OCI-LY7 (cell line): ENCODE data around the gene BOD1L1. TPM values are rescaled to one million over a fixed set of nuclear protein-coding genes. Genes with fewer than 3 reads are reported as not detected.

Source experiments
- BruUV-seq: library from RNA; stranded (reverse); fragments of 400-500 nt; replicated peaks from 2 replicates; lab custom pipeline; 2021; lab: Mats Ljungman, UMichigan
- CTCF ChIA-PET: fragments of 300-600 bp; sonication (Branson Sonifier 250); formaldehyde crosslinking; loops from one replicate; lab custom pipeline; 2022; ENCODE audit warnings: antibody characterized with exemption; ENCODE audit not compliant: unreplicated experiment; lab: Charles Lee
- POLR2A ChIA-PET: fragments of 300-600 bp; sonication (Branson Sonifier 250); formaldehyde crosslinking; loops from one replicate; lab custom pipeline; 2022; ENCODE audit warnings: antibody characterized with exemption; lab: Charles Lee
- DNase-seq: peaks from one replicate; pipeline ENCODE4 v3.0.0-alpha.2; 2015; ENCODE audit warnings: low spot score
- H2AFZ ChIP-seq: fragments of 200-600 bp; sonication (generic), shearing (Covaris generic); 2 replicates; pipeline ENCODE4 v1.6.1; 2014; ENCODE audit warnings: mild to moderate bottlenecking, antibody characterized with exemption, low read length, moderate library complexity
- H3K27ac ChIP-seq: fragments of 200-600 bp; sonication (generic); 2 replicates; pipeline ENCODE4 v1.5.1; 2014; ENCODE audit warnings: mixed run types, low read depth, mild to moderate bottlenecking, moderate library complexity, low read length, inconsistent platforms; ENCODE audit not compliant: poor library complexity, severe bottlenecking
- H3K36me3 ChIP-seq: fragments of 200-600 bp; sonication (generic); 2 replicates; pipeline ENCODE4 v1.6.1; 2014; ENCODE audit warnings: mild to moderate bottlenecking, antibody characterized with exemption, low read length, moderate library complexity, mixed read lengths; ENCODE audit not compliant: insufficient read depth
- H3K4me1 ChIP-seq: fragments of 200-600 bp; sonication (generic); 2 replicates; pipeline ENCODE4 v1.5.1; 2014; ENCODE audit warnings: mild to moderate bottlenecking, low read length; ENCODE audit not compliant: insufficient read depth, poor library complexity, severe bottlenecking
- H3K4me2 ChIP-seq: fragments of 200-600 bp; sonication (generic); 2 replicates; pipeline ENCODE4 v1.6.1; 2014; ENCODE audit warnings: mild to moderate bottlenecking, low read length
- H3K4me3 ChIP-seq: fragments of 200-600 bp; sonication (generic); 2 replicates; pipeline ENCODE4 v1.5.1; 2014; ENCODE audit warnings: mild to moderate bottlenecking, low read depth, low read length; ENCODE audit not compliant: poor library complexity, severe bottlenecking
- H3K79me2 ChIP-seq: fragments of 200-600 bp; sonication (generic); 2 replicates; pipeline ENCODE4 v1.6.1; 2016; ENCODE audit warnings: low read depth, mild to moderate bottlenecking, low read length, moderate library complexity, mixed read lengths; ENCODE audit not compliant: insufficient read depth
- H3K9me2 ChIP-seq: fragments of 200-600 bp; sonication (generic); 2 replicates; pipeline ENCODE4 v1.6.1; 2016; ENCODE audit warnings: mild to moderate bottlenecking, low read length, mixed read lengths; ENCODE audit not compliant: insufficient read depth
- H3K9me3 ChIP-seq: fragments of 200-600 bp; sonication (generic); 2 replicates; pipeline ENCODE4 v1.6.1; 2014; ENCODE audit warnings: mild to moderate bottlenecking, mixed run types, low read length, mixed read lengths
- H4K20me1 ChIP-seq: fragments of 200-600 bp; sonication (generic); 2 replicates; pipeline ENCODE4 v1.6.1; 2014; ENCODE audit warnings: mild to moderate bottlenecking, antibody characterized with exemption, low read length, moderate library complexity, mixed read lengths; ENCODE audit not compliant: insufficient read depth
- CTCF ChIP-seq: fragments of 200-600 bp; sonication (generic); conservative IDR thresholded peaks from 2 replicates; pipeline ENCODE4 v1.5.1; 2014; ENCODE audit warnings: mild to moderate bottlenecking, antibody characterized with exemption, low read length, moderate library complexity, mixed read lengths
- EZH2phosphoT487 ChIP-seq: fragments of 200-600 bp; sonication (generic); IDR thresholded peaks from 2 replicates; pipeline ENCODE4 v1.6.1; 2018; ENCODE audit warnings: low read depth, borderline replicate concordance, mild to moderate bottlenecking, mixed run types, antibody characterized with exemption, low read length, moderate library complexity, mixed read lengths
- intact Hi-C: fragments of 100-400 bp; cut with micrococcal nuclease; formaldehyde crosslinking; loops from one replicate; pipeline ENCODE4 v1.10.0; 2022; ENCODE audit not compliant: unreplicated experiment
- microRNA-seq: library from miRNA; unstranded; fragments of <30 nt; microRNA quantifications from one replicate; pipeline ENCODE4 v1.2.0, GENCODE V29; 2022; ENCODE audit warnings: borderline replicate concordance
- small RNA-seq: library from RNA; depleted of rRNA; stranded (forward); fragments of <200 nt; gene quantifications from one replicate; pipeline ENCODE3, GENCODE V24; 2014
- total RNA-seq, 2 experiments: library from RNA; depleted of rRNA in 1 of 2; stranded (reverse); fragments of >200 nt in 1 of 2; shearing (Covaris generic) in 1 of 2; gene quantifications; 2 replicates each; pipeline ENCODE4 v1.2.3, GENCODE V29; 2014 to 2022

Gene BOD1L1
- total RNA-seq, 2 experiments from 2014 or later, result 24.0 to 49.6 TPM

- Histone ChIP-seq H3K36me3 (no peaks in the 10 kb centered on the region), H3K4me3 (no peak overlapping the region), H3K9me2 (no peaks in the 10 kb centered on the region), H3K79me2 (no peaks in the 10 kb centered on the region), H3K4me1 (no peaks in the 10 kb centered on the region), H3K9me3 (no peaks in the 10 kb centered on the region), H3K27ac (no peak overlapping the region), H4K20me1 (no peaks in the 10 kb centered on the region), H2AFZ (no peak overlapping the region), H3K4me2 (no peak overlapping the region)
- CTCF ChIA-PET, result no interaction called here
- POLR2A ChIA-PET, result no interaction called here
- BruUV-seq, result no TSS peak
- intact Hi-C loops, result no loop called here
- no peak for DNase-seq
- no peak for TF ChIP-seq CTCF
- TF ChIP-seq EZH2phosphoT487, result no peak
Measured at GRCh38 chr4:13522282-13523104, 105.0 kb downstream of the BOD1L1 start.

GRCh38 chr4:13521047-13521446 lies 106.5 kb downstream of the BOD1L1 start:
- ChIA-PET CTCF (no interaction called here), POLR2A (interaction anchor here (0.6 kb wide), 1 partner anchor 1853 kb away, joined by 3 read pairs; no protein-coding TSS in a partner anchor)
- Histone ChIP-seq H4K20me1 (no peaks in the 10 kb centered on the region), H3K4me2 (no peak overlapping the region), H3K27ac (no peak overlapping the region), H3K36me3 (no peaks in the 10 kb centered on the region), H3K4me1 (no peaks in the 10 kb centered on the region), H2AFZ (no peak overlapping the region), H3K9me2 (no peaks in the 10 kb centered on the region), H3K4me3 (no peak overlapping the region), H3K9me3 (no peaks in the 10 kb centered on the region), H3K79me2 (no peaks in the 10 kb centered on the region)
- BruUV-seq, result no TSS peak
- TF ChIP-seq CTCF (no peak), EZH2phosphoT487 (no peak)
- no peak for DNase-seq
- intact Hi-C loops, result no loop called here

Small RNA genes within 50 kb of the gene (microRNA-seq; reads per million reads assigned to microRNA genes)
- not detected for gene MIR5091

Small RNA genes within 50 kb of the gene (small RNA-seq; reads per million reads assigned to genes)
- not detected for gene MIR5091

Other genes starting within 250 kb of the BOD1L1 start
- gene RAB28, start 143.4 kb downstream of the BOD1L1 start, total RNA-seq (2014; rRNA removed; shearing (Covaris generic)), result 30.8 and 59.4 TPM in 2 replicates
- 23.0 and 27.0 TPM in 2 replicates for gene RAB28, start 143.4 kb downstream of the BOD1L1 start, total RNA-seq (2022)
- gene NKX3-2, start 83.2 kb downstream of the BOD1L1 start, total RNA-seq (2014; rRNA removed; shearing (Covaris generic)), result 0.51 and 0.57 TPM in 2 replicates
- gene NKX3-2, start 83.2 kb downstream of the BOD1L1 start, total RNA-seq (2022), result 0.63 and 0.79 TPM in 2 replicates